ENCODE results near the gene CHCHD10.

Gene CHCHD10

DNA sequence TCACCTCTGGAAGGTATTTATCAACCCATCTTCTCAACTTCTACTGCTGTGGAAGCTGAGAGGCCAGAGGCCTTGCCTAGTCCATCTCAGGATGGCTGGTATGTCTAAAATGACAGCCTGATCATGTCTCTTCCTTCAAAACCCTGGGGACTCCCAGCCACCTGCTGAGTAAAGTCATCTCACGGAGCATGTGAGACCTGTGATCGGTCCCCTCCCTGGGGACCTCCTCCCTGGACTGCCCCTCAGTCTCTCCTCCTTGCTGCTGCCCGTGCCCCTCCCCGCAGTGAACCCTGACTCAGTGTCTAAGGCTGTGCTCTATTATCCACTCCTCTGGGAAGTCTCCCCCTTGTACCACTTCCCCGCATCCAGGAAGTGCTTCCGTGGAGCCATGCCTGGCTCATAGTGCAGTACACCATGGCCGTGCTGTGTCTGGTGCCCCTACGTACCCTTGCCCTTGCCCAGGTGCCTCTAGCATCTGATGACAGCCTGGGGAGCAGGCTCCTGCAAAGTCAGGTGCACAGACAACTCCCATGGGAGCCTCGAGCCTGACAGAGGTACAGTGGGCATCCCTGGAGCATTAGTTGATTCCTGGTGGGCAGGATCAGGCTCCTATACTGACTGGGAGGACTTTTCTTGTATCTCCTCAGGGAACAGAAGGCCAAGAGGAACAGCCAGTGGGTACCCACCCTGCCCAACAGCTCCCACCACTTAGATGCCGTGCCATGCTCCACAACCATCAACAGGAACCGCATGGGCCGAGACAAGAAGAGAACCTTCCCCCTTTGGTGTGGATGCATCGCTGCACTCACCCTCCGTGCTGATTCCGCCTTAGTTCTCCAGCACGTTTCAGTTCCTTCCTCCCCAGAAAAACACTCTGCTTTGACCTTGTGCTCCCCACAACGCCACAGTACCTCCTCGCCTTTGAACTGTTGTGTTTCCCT lies 32.8 kb upstream of the CHCHD10 start:
- TF ChIP-seq, protein P1, sequence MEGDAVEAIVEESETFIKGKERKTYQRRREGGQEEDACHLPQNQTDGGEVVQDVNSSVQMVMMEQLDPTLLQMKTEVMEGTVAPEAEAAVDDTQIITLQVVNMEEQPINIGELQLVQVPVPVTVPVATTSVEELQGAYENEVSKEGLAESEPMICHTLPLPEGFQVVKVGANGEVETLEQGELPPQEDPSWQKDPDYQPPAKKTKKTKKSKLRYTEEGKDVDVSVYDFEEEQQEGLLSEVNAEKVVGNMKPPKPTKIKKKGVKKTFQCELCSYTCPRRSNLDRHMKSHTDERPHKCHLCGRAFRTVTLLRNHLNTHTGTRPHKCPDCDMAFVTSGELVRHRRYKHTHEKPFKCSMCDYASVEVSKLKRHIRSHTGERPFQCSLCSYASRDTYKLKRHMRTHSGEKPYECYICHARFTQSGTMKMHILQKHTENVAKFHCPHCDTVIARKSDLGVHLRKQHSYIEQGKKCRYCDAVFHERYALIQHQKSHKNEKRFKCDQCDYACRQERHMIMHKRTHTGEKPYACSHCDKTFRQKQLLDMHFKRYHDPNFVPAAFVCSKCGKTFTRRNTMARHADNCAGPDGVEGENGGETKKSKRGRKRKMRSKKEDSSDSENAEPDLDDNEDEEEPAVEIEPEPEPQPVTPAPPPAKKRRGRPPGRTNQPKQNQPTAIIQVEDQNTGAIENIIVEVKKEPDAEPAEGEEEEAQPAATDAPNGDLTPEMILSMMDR (IDR thresholded peaks at IDR 0.05) = no peak
- H3K27me3 ChIP-seq = no peaks in the 10 kb centered on the region
- no peaks in the 10 kb centered on the region for H3K4me1 ChIP-seq (ENCODE audit: control insufficient read depth in 1 of 2, insufficient read depth in 1 of 2, low read depth in 1 of 2, low read length in 1 of 2)
- H3K4me3 ChIP-seq (ENCODE audit: low read depth in 1 of 2, low read length in 1 of 2) = no peak overlapping the region
- peaks cover 83% of the 10 kb centered on the region for H3K36me3 ChIP-seq
- no peak overlapping the region for H3K27ac ChIP-seq
- no peaks in the 10 kb centered on the region for H3K9me3 ChIP-seq

DNA sequence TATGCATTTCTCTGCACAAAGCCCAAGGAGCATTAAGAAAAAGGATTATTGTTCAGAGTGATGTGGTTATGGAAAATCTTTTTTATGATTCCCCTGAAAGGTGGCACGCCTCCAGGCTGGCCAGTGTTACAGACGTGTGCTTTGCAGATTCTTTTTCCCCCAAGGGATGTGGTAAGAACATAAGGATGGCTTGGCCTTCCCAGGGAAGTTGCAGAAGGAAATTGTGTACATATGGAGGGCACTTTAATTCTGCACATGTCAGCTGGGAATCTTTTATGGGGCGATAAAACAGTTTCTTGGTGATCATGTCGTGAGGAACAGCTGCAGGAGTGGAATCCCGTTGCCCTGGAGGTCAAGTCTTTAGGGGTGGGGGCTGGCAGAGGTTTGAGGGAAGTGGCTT lies 28.7 kb upstream of the CHCHD10 start:
- Histone ChIP-seq H3K27ac (no peak overlapping the region), H3K4me1 (ENCODE audit: control insufficient read depth in 1 of 2, insufficient read depth in 1 of 2, low read depth in 1 of 2, low read length in 1 of 2) (no peaks in the 10 kb centered on the region), H3K27me3 (no peaks in the 10 kb centered on the region), H3K4me3 (ENCODE audit: low read depth in 1 of 2, low read length in 1 of 2) (no peak overlapping the region), H3K36me3 (peaks cover 78% of the 10 kb centered on the region), H3K9me3 (no peaks in the 10 kb centered on the region)
- TF ChIP-seq, protein P1 (IDR thresholded peaks at IDR 0.05) = no peak

DNA sequence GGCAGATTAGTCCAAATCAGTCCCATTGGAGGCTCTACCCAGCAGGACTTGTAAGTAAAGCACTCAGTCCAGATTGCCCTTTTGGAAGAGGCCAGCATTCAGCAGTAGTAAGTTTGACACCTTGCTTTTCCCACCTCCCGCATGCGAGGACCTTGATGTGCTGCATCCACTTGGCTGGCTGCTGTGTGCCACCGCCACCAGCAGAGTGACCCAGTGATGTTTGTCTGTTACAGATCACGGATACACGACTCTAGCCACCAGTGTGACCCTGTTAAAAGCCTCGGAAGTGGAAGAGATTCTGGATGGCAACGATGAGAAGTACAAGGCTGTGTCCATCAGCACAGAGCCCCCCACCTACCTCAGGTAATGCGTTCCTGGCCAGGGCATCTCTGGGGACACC lies 25.6 kb upstream of the CHCHD10 start:
- H3K4me3 ChIP-seq (ENCODE audit: low read depth in 1 of 2, low read length in 1 of 2) = no peak overlapping the region
- TF ChIP-seq, protein P1 (IDR thresholded peaks at IDR 0.05) = no peak
- no peaks in the 10 kb centered on the region for H3K9me3 ChIP-seq
- H3K27me3 ChIP-seq = no peaks in the 10 kb centered on the region
- peaks cover 56% of the 10 kb centered on the region for H3K36me3 ChIP-seq
- no peaks in the 10 kb centered on the region for H3K4me1 ChIP-seq (ENCODE audit: control insufficient read depth in 1 of 2, insufficient read depth in 1 of 2, low read depth in 1 of 2, low read length in 1 of 2)
- H3K27ac ChIP-seq = no peak overlapping the region

DNA sequence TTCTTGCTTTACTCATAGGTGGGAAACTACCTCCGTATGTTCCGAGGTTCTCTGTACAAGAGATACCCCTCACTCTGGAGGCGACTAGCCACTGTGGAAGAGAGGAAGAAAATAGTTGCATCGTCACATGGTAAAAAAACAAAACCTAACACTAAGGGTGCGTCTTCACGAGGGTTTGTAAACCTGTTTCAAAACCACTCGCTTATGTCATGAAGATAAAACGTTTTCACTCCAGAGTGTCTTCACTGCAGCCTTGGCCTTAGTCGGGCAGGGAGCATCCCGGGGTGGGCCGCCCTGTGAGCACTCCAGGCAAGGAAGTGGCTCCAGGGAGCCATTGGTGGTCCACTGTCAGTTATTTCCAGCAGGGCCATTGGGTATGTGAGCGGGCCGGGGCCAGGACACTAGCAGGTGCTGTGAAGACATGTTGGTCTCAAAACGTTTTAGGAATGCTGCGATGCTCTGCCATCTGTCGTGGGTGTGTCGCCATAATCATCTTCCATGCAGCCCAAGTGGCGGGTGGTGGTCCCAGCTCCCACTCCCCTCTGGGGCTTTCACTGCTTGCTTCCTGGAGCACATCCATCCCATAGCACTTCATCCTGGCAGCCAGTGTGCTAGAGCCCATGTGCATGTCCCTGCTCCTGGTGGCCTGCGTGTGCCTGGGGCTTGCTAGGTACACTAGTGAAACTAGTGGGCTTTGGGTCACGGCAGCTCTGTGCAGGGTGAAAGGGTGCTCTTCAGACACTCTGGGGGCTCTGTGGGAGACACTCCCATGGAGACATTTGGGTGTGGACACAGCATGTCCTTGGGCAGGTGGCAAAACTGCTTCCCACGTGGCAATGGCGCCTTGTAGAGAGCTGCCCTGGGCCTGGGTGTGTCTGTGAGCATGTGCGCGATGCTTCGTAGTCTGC lies 24.2 kb upstream of the CHCHD10 start:
- Histone ChIP-seq H3K27me3 (no peaks in the 10 kb centered on the region), H3K27ac (no peak overlapping the region), H3K9me3 (no peaks in the 10 kb centered on the region), H3K4me3 (ENCODE audit: low read depth in 1 of 2, low read length in 1 of 2) (no peak overlapping the region), H3K4me1 (ENCODE audit: control insufficient read depth in 1 of 2, insufficient read depth in 1 of 2, low read depth in 1 of 2, low read length in 1 of 2) (peaks cover 8% of the 10 kb centered on the region in 2 experiments), H3K36me3 (peaks cover 48% of the 10 kb centered on the region)
- TF ChIP-seq, protein P1 (IDR thresholded peaks at IDR 0.05) = no peak

DNA sequence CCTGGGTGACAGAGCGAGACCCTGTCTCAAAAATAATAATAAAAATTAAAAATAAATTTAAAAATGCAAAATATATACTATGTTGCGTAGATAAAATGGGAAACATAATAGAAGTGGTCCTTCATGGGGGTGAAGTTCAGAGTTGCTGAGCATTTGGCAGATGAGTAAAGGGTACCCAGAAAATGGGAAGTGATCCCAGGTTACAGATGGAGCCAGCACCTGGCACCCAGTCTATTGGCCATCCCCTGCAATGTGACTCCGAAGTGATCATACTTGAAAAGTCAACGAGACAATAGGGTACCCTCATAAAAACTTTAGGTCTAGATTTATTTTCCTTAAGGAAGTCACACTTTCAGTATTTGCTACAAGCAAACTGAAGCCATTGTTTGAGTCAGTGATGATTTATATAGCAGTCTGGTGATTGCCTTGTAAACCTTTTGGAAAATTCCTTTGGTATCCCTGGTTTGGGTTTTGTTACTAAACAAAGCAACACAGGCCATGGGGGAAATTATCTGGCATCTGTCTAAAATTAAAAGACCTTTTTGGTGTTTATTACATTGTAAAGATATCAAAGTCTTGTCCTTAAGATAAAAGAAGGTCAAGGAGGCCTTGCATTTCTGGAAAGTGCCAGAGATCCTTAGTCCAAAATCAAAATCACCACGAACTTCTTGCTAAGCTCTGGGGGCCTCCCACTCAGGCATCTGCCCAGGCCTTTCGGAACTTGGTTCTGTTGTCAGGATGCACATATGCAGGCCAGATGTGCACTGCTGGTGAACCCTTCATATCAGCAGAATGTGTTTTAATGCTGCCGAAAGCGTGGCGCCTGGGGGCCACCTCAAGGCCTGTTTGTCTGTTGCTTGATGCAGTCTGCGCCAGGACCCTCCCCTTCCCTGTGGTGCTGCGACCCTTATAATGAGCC lies 23.3 kb upstream of the CHCHD10 start:
- Histone ChIP-seq H3K27ac (no peak overlapping the region), H3K9me3 (no peaks in the 10 kb centered on the region), H3K36me3 (peaks cover 41% of the 10 kb centered on the region), H3K4me1 (ENCODE audit: control insufficient read depth in 1 of 2, insufficient read depth in 1 of 2, low read depth in 1 of 2, low read length in 1 of 2) (peaks cover 13 to 14% of the 10 kb centered on the region in 2 experiments), H3K4me3 (ENCODE audit: low read depth in 1 of 2, low read length in 1 of 2) (no peak overlapping the region), H3K27me3 (no peaks in the 10 kb centered on the region)
- TF ChIP-seq, protein P1 (IDR thresholded peaks at IDR 0.05) = no peak
